OCI-LY1 (cell line): ENCODE results near the gene LIMCH1.
"Not testable (repeated sequence)": the region's sequence is repeated elsewhere in the genome, so short reads cannot be mapped to it uniquely, and the experiment has no call there.

Experiments
- H2AFZ ChIP-seq: fragments of 200-600 bp; sonication (generic), shearing (Covaris generic); 2 replicates; pipeline ENCODE4 v1.6.0; 2014; ENCODE audit warnings: antibody characterized with exemption, mild to moderate bottlenecking, low read length
- H3F3A ChIP-seq: fragments of 200-600 bp; sonication (generic), shearing (Covaris generic); 2 replicates; pipeline ENCODE4 v1.6.0; 2014; ENCODE audit warnings: mild to moderate bottlenecking, antibody characterized with exemption, low read length, moderate library complexity; ENCODE audit not compliant: insufficient read depth
- H3K27ac ChIP-seq: fragments of 200-600 bp; sonication (generic); 2 replicates; pipeline ENCODE4 v1.5.1; 2014; ENCODE audit warnings: low read length, mixed run types, mild to moderate bottlenecking, low read depth; ENCODE audit not compliant: poor library complexity, severe bottlenecking
- H3K27me3 ChIP-seq: fragments of 200-600 bp; sonication (generic); 2 replicates; pipeline ENCODE4 v1.6.0; 2014; ENCODE audit warnings: antibody characterized with exemption, mild to moderate bottlenecking, low read length, moderate library complexity; ENCODE audit not compliant: insufficient read depth
- H3K36me3 ChIP-seq: fragments of 200-600 bp; sonication (generic); 2 replicates; pipeline ENCODE4 v1.6.1; 2014; ENCODE audit warnings: mild to moderate bottlenecking, antibody characterized with exemption, low read length, moderate library complexity, mixed read lengths; ENCODE audit not compliant: insufficient read depth
- H3K4me1 ChIP-seq: fragments of 200-600 bp; sonication (generic); 2 replicates; pipeline ENCODE4 v1.5.1; 2014; ENCODE audit warnings: mild to moderate bottlenecking, low read length, moderate library complexity; ENCODE audit not compliant: insufficient read depth, severe bottlenecking
- H3K4me2 ChIP-seq: fragments of 200-600 bp; sonication (generic), shearing (Covaris generic); 2 replicates; pipeline ENCODE4 v1.6.1; 2014; ENCODE audit warnings: low read length
- H3K4me3 ChIP-seq: fragments of 200-600 bp; sonication (generic); 2 replicates; pipeline ENCODE4 v1.5.1; 2014; ENCODE audit warnings: low read length, low read depth, mild to moderate bottlenecking, mixed read lengths; ENCODE audit not compliant: poor library complexity, severe bottlenecking
- H3K79me2 ChIP-seq: fragments of 200-600 bp; shearing (Covaris generic); 2 replicates; pipeline ENCODE4 v1.6.1; 2016; ENCODE audit warnings: mixed run types, low read length, mixed read lengths; ENCODE audit not compliant: insufficient read depth
- H3K9ac ChIP-seq: fragments of 200-600 bp; sonication (generic), shearing (Covaris generic); 2 replicates; pipeline ENCODE4 v1.6.1; 2014; ENCODE audit warnings: mild to moderate bottlenecking, low read length, mixed read lengths
- H3K9me2 ChIP-seq: fragments of 200-600 bp; sonication (generic), shearing (Covaris generic); 2 replicates; pipeline ENCODE4 v1.6.1; 2014; ENCODE audit warnings: low read depth, mild to moderate bottlenecking, low read length, mixed read lengths
- H3K9me3 ChIP-seq: fragments of 200-600 bp; shearing (Covaris generic); 2 replicates; pipeline ENCODE4 v1.6.1; 2014; ENCODE audit warnings: low read length, mixed read lengths
- H4K20me1 ChIP-seq: fragments of 200-600 bp; sonication (generic), shearing (Covaris generic); 2 replicates; pipeline ENCODE4 v1.6.0; 2016; ENCODE audit warnings: mild to moderate bottlenecking, low read length; ENCODE audit not compliant: insufficient read depth
- EZH2 ChIP-seq: fragments of 200-600 bp; sonication (generic), shearing (Covaris generic); IDR thresholded peaks from 2 replicates; pipeline ENCODE4 v1.8.0; 2017; ENCODE audit warnings: borderline replicate concordance, mixed run types, mild to moderate bottlenecking, antibody characterized with exemption, low read length, moderate library complexity, mixed read lengths
- TF ChIP-seq, protein P1 (sequence below): fragments of 200-600 bp; sonication (generic), shearing (Covaris generic); IDR thresholded peaks from 2 replicates; pipeline ENCODE4 v1.5.1; 2017; ENCODE audit warnings: mild to moderate bottlenecking, antibody characterized with exemption, low read length, moderate library complexity, mixed read lengths

LIMCH1 gene

DNA sequence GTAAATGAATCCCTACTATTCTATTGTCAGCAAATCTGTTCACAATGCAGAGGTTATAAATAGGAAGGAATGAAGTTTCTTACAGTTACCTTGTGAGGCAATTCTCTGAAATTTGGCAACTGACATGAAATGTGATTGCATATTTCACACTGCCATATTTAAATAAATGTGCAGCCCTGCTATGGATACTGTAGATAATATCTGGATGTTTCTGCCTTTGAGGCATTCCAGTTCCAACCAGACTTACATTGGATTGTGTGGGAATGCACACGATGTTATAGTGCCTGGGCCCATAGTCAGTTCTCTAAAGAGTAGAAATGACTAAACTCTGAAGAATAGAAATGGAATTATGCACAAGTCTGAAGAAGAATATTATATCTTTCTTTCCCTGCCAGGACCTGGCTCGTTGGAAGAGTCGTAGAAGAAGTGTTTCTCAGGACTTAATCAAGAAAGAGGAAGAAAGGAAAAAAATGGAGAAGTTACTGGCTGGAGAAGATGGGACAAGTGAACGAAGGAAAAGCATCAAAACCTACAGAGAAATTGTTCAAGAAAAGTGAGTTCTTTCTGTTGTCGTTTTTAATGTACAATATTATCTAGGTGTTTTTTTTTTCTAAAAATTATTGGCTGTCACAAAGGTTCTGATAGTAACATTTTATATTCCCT, 107.9 kb downstream of the LIMCH1 start:
- TF ChIP-seq EZH2 = no peak
- TF ChIP-seq, protein P1, sequence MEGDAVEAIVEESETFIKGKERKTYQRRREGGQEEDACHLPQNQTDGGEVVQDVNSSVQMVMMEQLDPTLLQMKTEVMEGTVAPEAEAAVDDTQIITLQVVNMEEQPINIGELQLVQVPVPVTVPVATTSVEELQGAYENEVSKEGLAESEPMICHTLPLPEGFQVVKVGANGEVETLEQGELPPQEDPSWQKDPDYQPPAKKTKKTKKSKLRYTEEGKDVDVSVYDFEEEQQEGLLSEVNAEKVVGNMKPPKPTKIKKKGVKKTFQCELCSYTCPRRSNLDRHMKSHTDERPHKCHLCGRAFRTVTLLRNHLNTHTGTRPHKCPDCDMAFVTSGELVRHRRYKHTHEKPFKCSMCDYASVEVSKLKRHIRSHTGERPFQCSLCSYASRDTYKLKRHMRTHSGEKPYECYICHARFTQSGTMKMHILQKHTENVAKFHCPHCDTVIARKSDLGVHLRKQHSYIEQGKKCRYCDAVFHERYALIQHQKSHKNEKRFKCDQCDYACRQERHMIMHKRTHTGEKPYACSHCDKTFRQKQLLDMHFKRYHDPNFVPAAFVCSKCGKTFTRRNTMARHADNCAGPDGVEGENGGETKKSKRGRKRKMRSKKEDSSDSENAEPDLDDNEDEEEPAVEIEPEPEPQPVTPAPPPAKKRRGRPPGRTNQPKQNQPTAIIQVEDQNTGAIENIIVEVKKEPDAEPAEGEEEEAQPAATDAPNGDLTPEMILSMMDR = no peak
- H3K9me2 ChIP-seq = no peaks in the 10 kb centered on the region
- no peak overlapping the region for H3K4me3 ChIP-seq
- H3K27ac ChIP-seq = no peak overlapping the region
- no peaks in the 10 kb centered on the region for H3K27me3 ChIP-seq
- H3K9ac ChIP-seq = no peak overlapping the region
- no peaks in the 10 kb centered on the region for H3K36me3 ChIP-seq
- no peaks in the 10 kb centered on the region for H3K79me2 ChIP-seq
- no peak overlapping the region for H3K4me2 ChIP-seq
- no peaks in the 10 kb centered on the region for H3F3A ChIP-seq
- H2AFZ ChIP-seq = no peak overlapping the region
- H3K9me3 ChIP-seq = no peaks in the 10 kb centered on the region
- no peaks in the 10 kb centered on the region for H3K4me1 ChIP-seq
- no peaks in the 10 kb centered on the region for H4K20me1 ChIP-seq

- no peaks in the 10 kb centered on the region for H3F3A ChIP-seq
- H2AFZ ChIP-seq = no peak overlapping the region
- H3K9me3 ChIP-seq = no peaks in the 10 kb centered on the region
- no peaks in the 10 kb centered on the region for H3K27me3 ChIP-seq
- H3K9me2 ChIP-seq = no peaks in the 10 kb centered on the region
- no peaks in the 10 kb centered on the region for H3K79me2 ChIP-seq
- H3K4me1 ChIP-seq = no peaks in the 10 kb centered on the region
- no peaks in the 10 kb centered on the region for H4K20me1 ChIP-seq
- H3K27ac ChIP-seq = no peak overlapping the region
- H3K36me3 ChIP-seq = no peaks in the 10 kb centered on the region
- no peak overlapping the region for H3K9ac ChIP-seq
- no peak overlapping the region for H3K4me3 ChIP-seq
- H3K4me2 ChIP-seq = no peak overlapping the region
- no peak for TF ChIP-seq EZH2
- TF ChIP-seq, protein P1 = no peak
These were observed 108.9 kb downstream of the LIMCH1 start for GRCh38 chr4:41646862-41647261.

DNA sequence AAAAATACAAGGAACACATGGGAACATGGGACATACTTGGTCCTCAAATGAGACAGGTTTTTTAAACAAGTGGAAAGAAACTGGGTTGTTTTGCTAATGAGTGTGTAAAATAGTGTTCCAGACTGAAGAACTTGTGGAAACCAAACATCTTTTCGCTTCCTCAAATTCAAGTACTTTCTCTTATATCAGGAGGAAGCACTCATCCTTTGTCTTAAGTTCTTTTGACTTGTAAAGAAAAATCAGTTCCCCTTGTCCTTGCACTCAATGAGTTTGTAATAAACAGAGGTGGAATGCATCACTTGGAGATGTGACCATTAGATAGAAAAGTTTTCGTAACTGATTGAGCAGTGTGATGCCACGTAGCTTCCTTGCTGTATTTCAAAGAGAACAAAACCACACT, 109.4 kb downstream of the LIMCH1 start:
- H3K4me2 ChIP-seq = no peak overlapping the region
- H2AFZ ChIP-seq = no peak overlapping the region
- no peak overlapping the region for H3K4me3 ChIP-seq
- no peaks in the 10 kb centered on the region for H3K36me3 ChIP-seq
- H3K27ac ChIP-seq = no peak overlapping the region
- no peak overlapping the region for H3K9ac ChIP-seq
- no peaks in the 10 kb centered on the region for H3K79me2 ChIP-seq
- H3K27me3 ChIP-seq = no peaks in the 10 kb centered on the region
- no peaks in the 10 kb centered on the region for H3F3A ChIP-seq
- H3K9me3 ChIP-seq = no peaks in the 10 kb centered on the region
- no peaks in the 10 kb centered on the region for H3K4me1 ChIP-seq
- TF ChIP-seq, protein P1 = no peak
- no peak for TF ChIP-seq EZH2
- no peaks in the 10 kb centered on the region for H4K20me1 ChIP-seq
- H3K9me2 ChIP-seq = no peaks in the 10 kb centered on the region

GRCh38 chr4:41651150-41651549, 113.2 kb downstream of the LIMCH1 start:
- H4K20me1 ChIP-seq, H3K79me2 ChIP-seq, H3K4me2 ChIP-seq, H3K36me3 ChIP-seq, H3K4me3 ChIP-seq, H3F3A ChIP-seq, H3K9ac ChIP-seq, H3K9me2 ChIP-seq, H3K9me3 ChIP-seq, H3K4me1 ChIP-seq, H2AFZ ChIP-seq, H3K27me3 ChIP-seq, H3K27ac ChIP-seq: not testable (repeated sequence)
